Activated CD8-positive, alpha-beta memory T cell treated with anti-CD3 and anti-CD28 coated beads for 1 hour (primary cell): ENCODE data around the gene LMTK2.

Experiments
- DNase-seq, 2 donors: peaks; one replicate each; pipeline ENCODE4 v3.0.0-alpha.2; 2020; ENCODE audit warnings: low read depth in 1 of 2; ENCODE audit errors: extremely low read depth in 1 of 2

Gene LMTK2

GRCh38 chr7:98200364-98200763 lies 93.7 kb downstream of the LMTK2 start:
- DNase-seq = no peak

- peak; percentile 28 to 37 for DNase-seq
Observed at GRCh38 chr7:98202367-98203195, 95.9 kb downstream of the LMTK2 start.

- no peak for DNase-seq
Observed at GRCh38 chr7:98203261-98203963, 96.8 kb downstream of the LMTK2 start.

- no peak for DNase-seq
Observed at GRCh38 chr7:98203964-98204605, 97.4 kb downstream of the LMTK2 start.

GRCh38 chr7:98204670-98205069 lies 98.0 kb downstream of the LMTK2 start:
- DNase-seq = no peak

GRCh38 chr7:98205162-98205845 lies 98.6 kb downstream of the LMTK2 start:
- DNase-seq = no peak

- no peak for DNase-seq
Observed at GRCh38 chr7:98206451-98207330, 100.0 kb downstream of the LMTK2 start.

- DNase-seq = no peak
Observed at GRCh38 chr7:98209166-98209920, 102.7 kb downstream of the LMTK2 start.

GRCh38 chr7:98210513-98211220 lies 104.0 kb downstream of the LMTK2 start:
- DNase-seq = no peak

- peak in 1 of 2 donors; percentile 4 for DNase-seq
Observed at GRCh38 chr7:98211221-98211675, 104.6 kb downstream of the LMTK2 start, which contains the start of gene BHLHA15. Gene BHLHA15, plus strand, starts transcription at chr7:98211439. Its CDS starts 871 bp downstream, at chr7:98212310.

GRCh38 chr7:98211676-98212531 lies 105.2 kb downstream of the LMTK2 start:
- no peak for DNase-seq

- DNase-seq = no peak
Observed at GRCh38 chr7:98212532-98213041, 105.9 kb downstream of the LMTK2 start.

- DNase-seq = no peak
Observed at GRCh38 chr7:98213296-98213887, 106.7 kb downstream of the LMTK2 start.

GRCh38 chr7:98213888-98214810 lies 107.5 kb downstream of the LMTK2 start:
- no peak for DNase-seq

GRCh38 chr7:98214811-98215321 lies 108.2 kb downstream of the LMTK2 start:
- no peak for DNase-seq
